ENCODE data around the gene DHRS7. TPM values are rescaled to one million over a fixed set of nuclear protein-coding genes. Genes with fewer than 3 reads are reported as not detected.

Gene DHRS7
- total RNA-seq, 1 donor from 2014 or later: 29.5 TPM

GRCh38 chr14:60210703-60211102 is 45.5 kb upstream of the DHRS7 start:
- TF ChIP-seq CTCF (IDR thresholded peaks at IDR 0.05; ENCODE audit: borderline replicate concordance): no peak
- no peak for DNase-seq
- H3K36me3 ChIP-seq: no peaks in the 10 kb centered on the region
- intact Hi-C loops (cut with micrococcal nuclease): loop anchor here (10.0 kb wide), 1 partner anchor 114 kb away; no protein-coding TSS in a partner anchor
- no peaks in the 10 kb centered on the region for H3K9me3 ChIP-seq (replicated peaks)
- H3K27ac ChIP-seq (replicated peaks): no peak overlapping the region
- H3K4me1 ChIP-seq: peaks cover 10% of the 10 kb centered on the region
- no peak overlapping the region for H3K4me3 ChIP-seq
- peaks cover 6% of the 10 kb centered on the region for H3K27me3 ChIP-seq (ENCODE audit: low read depth)

- no peak for TF ChIP-seq CTCF (IDR thresholded peaks at IDR 0.05; ENCODE audit: borderline replicate concordance)
Observed at GRCh38 chr14:60206837-60207533, 41.8 kb upstream of the DHRS7 start.

GRCh38 chr14:60206249-60206670 is 41.1 kb upstream of the DHRS7 start:
- H3K9me3 ChIP-seq (replicated peaks): peaks cover 1% of the 10 kb centered on the region
- no peak overlapping the region for H3K27ac ChIP-seq (replicated peaks)
- intact Hi-C loops (cut with micrococcal nuclease): no loop called here
- H3K4me1 ChIP-seq: peaks cover 15% of the 10 kb centered on the region
- TF ChIP-seq CTCF (IDR thresholded peaks at IDR 0.05; ENCODE audit: borderline replicate concordance): no peak
- no peak overlapping the region for H3K4me3 ChIP-seq
- H3K27me3 ChIP-seq (ENCODE audit: low read depth): peaks cover 6% of the 10 kb centered on the region
- H3K36me3 ChIP-seq: no peaks in the 10 kb centered on the region
- no peak for DNase-seq

More at GRCh38 chr14:60206837-60207533, 41.8 kb upstream of the DHRS7 start:
- H3K4me1 ChIP-seq: peaks cover 15% of the 10 kb centered on the region
- no peak for DNase-seq
- H3K27ac ChIP-seq (replicated peaks): no peak overlapping the region
- intact Hi-C loops (cut with micrococcal nuclease): no loop called here
- H3K9me3 ChIP-seq (replicated peaks): no peaks in the 10 kb centered on the region
- H3K36me3 ChIP-seq: no peaks in the 10 kb centered on the region
- H3K4me3 ChIP-seq: no peak overlapping the region
- H3K27me3 ChIP-seq (ENCODE audit: low read depth): peaks cover 6% of the 10 kb centered on the region

- peak overlapping the region; percentile 40 for H3K27ac ChIP-seq (replicated peaks)
- intact Hi-C loops (cut with micrococcal nuclease): no loop called here
- peaks cover 15% of the 10 kb centered on the region for H3K4me1 ChIP-seq
- no peak overlapping the region for H3K4me3 ChIP-seq
- TF ChIP-seq CTCF (IDR thresholded peaks at IDR 0.05; ENCODE audit: borderline replicate concordance): no peak
- DNase-seq: no peak
- H3K27me3 ChIP-seq (ENCODE audit: low read depth): peaks cover 6% of the 10 kb centered on the region
- peaks cover 13% of the 10 kb centered on the region for H3K9me3 ChIP-seq (replicated peaks)
- no peaks in the 10 kb centered on the region for H3K36me3 ChIP-seq
Observed at GRCh38 chr14:60204843-60205774, 39.9 kb upstream of the DHRS7 start.

- Histone ChIP-seq H3K9me3 (replicated peaks) (peaks cover 21% of the 10 kb centered on the region), H3K27ac (replicated peaks) (peak overlapping the region; percentile 40), H3K36me3 (no peaks in the 10 kb centered on the region), H3K27me3 (ENCODE audit: low read depth) (peaks cover 6% of the 10 kb centered on the region), H3K4me3 (no peak overlapping the region), H3K4me1 (peaks cover 15% of the 10 kb centered on the region)
- intact Hi-C loops (cut with micrococcal nuclease): no loop called here
- no peak for DNase-seq
- TF ChIP-seq CTCF (IDR thresholded peaks at IDR 0.05; ENCODE audit: borderline replicate concordance): no peak
Observed at GRCh38 chr14:60204104-60204842, 39.1 kb upstream of the DHRS7 start.

All from left ventricle myocardium inferior (tissue), 1 donor.